Breast epithelium (tissue), 4 donors: Measurements from ENCODE around the gene YAP1. TPM values are rescaled to one million over a fixed set of nuclear protein-coding genes. Genes with fewer than 3 reads are reported as not detected.
A peak's percentile ranks its signal among the peaks of the same experiment; 100 is the strongest.

Source experiments
- DNase-seq, 2 donors: peaks; one replicate each; pipeline ENCODE4 v3.0.0-alpha.2; 2019; ENCODE audit warnings: low spot score in 2 of 2
- H3K27ac ChIP-seq, 2 donors: fragments of 200-600 bp; sonication (generic) in 1 of 2; one replicate each; pipeline ENCODE4 v1.5.1; 2016 to 2019; ENCODE audit warnings: mild to moderate bottlenecking in 1 of 2
- H3K27me3 ChIP-seq, 2 donors: fragments of 200-600 bp; sonication (generic) in 1 of 2; one replicate each; pipeline versions ENCODE4 v1.5.1 to v1.6.0; 2017 to 2019; ENCODE audit warnings: control low read depth in 1 of 2, mild to moderate bottlenecking in 1 of 2
- H3K36me3 ChIP-seq: fragments of 200-600 bp; one replicate; pipeline ENCODE4 v1.5.1; 2019
- H3K4me1 ChIP-seq, 2 donors: fragments of 200-600 bp; sonication (generic); one replicate each; pipeline ENCODE4 v1.5.1; 2016 to 2019; ENCODE audit warnings: control low read depth in 1 of 2
- H3K4me3 ChIP-seq, 3 donors: fragments of 200-600 bp; sonication (generic); 1 replicate in 2 of 3; 2 replicates in 1 of 3; pipeline ENCODE4 v1.5.1; 2016 to 2019; ENCODE audit warnings: mild to moderate bottlenecking in 3 of 3, moderate library complexity in 2 of 3
- H3K9me3 ChIP-seq, 2 donors: fragments of 200-600 bp; sonication (generic) in 1 of 2; one replicate each; pipeline ENCODE4 v1.5.1; 2016 to 2019; ENCODE audit warnings: control low read depth in 1 of 2
- POLR2A ChIP-seq: fragments of 450-650 bp; IDR thresholded peaks from one replicate; pipeline ENCODE4 v1.6.1; 2016; ENCODE audit warnings: antibody characterized with exemption, mild to moderate bottlenecking, moderate library complexity
- POLR2AphosphoS5 ChIP-seq, 3 donors: sonication (generic); formaldehyde crosslinking; IDR thresholded peaks; one replicate each; pipeline ENCODE4 v1.6.1; 2017; ENCODE audit warnings: antibody characterized with exemption in 3 of 3
- intact Hi-C: fragments of 100-400 bp; cut with DNase I; formaldehyde crosslinking; loops from one replicate; pipeline ENCODE4 v1.15.1; 2023; ENCODE audit warnings: low total_unique reads
- total RNA-seq, 3 donors: library from RNA; depleted of rRNA; stranded (reverse); fragments of >200 nt; gene quantifications; one replicate each; pipeline ENCODE4 v1.1.0, GENCODE V29; 2016
- TF ChIP-seq, protein P1 (sequence below), 3 donors: fragments of 450-650 bp; IDR thresholded peaks; one replicate each; pipeline ENCODE4 v1.5.1; 2016 to 2017; ENCODE audit warnings: antibody characterized with exemption in 3 of 3, mild to moderate bottlenecking in 3 of 3, moderate library complexity in 3 of 3

The YAP1 gene
- total RNA-seq, 3 donors from 2014 or later: 179 to 215 (median 184) TPM

DNA sequence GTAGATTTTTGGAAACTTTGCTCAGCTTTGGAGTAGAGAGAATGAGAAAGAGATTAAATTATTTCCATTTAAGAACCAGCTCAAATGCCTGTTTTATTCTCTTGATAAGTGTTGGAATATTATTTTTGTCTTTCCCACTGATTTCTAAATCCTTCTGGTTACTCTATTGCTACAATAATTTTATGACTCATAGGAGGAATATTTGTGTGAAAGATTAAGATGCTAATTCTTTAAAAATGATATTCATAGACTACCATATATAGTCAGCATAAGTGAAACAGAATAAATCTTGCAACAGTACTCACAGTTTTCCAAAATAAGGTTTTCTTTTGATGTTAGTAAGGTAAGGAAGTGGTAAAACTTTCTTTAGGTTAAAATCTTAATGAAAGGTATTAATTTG is 60.9 kb downstream of the YAP1 start:
- no peak overlapping the region for H3K4me3 ChIP-seq
- H3K27me3 ChIP-seq: no peaks in the 10 kb centered on the region
- H3K27ac ChIP-seq: peak overlapping the region; percentile 62 to 85
- no peaks in the 10 kb centered on the region for H3K9me3 ChIP-seq
- DNase-seq: no peak
- no peak for TF ChIP-seq POLR2A
- TF ChIP-seq, protein P1, sequence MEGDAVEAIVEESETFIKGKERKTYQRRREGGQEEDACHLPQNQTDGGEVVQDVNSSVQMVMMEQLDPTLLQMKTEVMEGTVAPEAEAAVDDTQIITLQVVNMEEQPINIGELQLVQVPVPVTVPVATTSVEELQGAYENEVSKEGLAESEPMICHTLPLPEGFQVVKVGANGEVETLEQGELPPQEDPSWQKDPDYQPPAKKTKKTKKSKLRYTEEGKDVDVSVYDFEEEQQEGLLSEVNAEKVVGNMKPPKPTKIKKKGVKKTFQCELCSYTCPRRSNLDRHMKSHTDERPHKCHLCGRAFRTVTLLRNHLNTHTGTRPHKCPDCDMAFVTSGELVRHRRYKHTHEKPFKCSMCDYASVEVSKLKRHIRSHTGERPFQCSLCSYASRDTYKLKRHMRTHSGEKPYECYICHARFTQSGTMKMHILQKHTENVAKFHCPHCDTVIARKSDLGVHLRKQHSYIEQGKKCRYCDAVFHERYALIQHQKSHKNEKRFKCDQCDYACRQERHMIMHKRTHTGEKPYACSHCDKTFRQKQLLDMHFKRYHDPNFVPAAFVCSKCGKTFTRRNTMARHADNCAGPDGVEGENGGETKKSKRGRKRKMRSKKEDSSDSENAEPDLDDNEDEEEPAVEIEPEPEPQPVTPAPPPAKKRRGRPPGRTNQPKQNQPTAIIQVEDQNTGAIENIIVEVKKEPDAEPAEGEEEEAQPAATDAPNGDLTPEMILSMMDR (IDR thresholded peaks at IDR 0.05): no peak
- TF ChIP-seq POLR2AphosphoS5 (IDR thresholded peaks at IDR 0.05): no peak
- H3K36me3 ChIP-seq: no peaks in the 10 kb centered on the region
- peaks cover 0 to 6% of the 10 kb centered on the region in 2 donors for H3K4me1 ChIP-seq
- intact Hi-C loops: loop anchor here (10.0 kb wide), 1 partner anchor 66 kb away; no protein-coding TSS in a partner anchor

GRCh38 chr11:102172127-102172848 is 62.0 kb downstream of the YAP1 start:
- Histone ChIP-seq H3K4me3 (no peak overlapping the region), H3K4me1 (no peaks in the 10 kb centered on the region), H3K36me3 (no peaks in the 10 kb centered on the region), H3K9me3 (no peaks in the 10 kb centered on the region), H3K27ac (peak overlapping the region; percentile 56 to 62), H3K27me3 (no peaks in the 10 kb centered on the region)
- TF ChIP-seq, protein P1 (IDR thresholded peaks at IDR 0.05): no peak
- no peak for TF ChIP-seq POLR2AphosphoS5 (IDR thresholded peaks at IDR 0.05)
- TF ChIP-seq POLR2A: no peak
- DNase-seq: no peak
- intact Hi-C loops: loop anchor here (10.0 kb wide), 1 partner anchor 67 kb away; no protein-coding TSS in a partner anchor

DNA sequence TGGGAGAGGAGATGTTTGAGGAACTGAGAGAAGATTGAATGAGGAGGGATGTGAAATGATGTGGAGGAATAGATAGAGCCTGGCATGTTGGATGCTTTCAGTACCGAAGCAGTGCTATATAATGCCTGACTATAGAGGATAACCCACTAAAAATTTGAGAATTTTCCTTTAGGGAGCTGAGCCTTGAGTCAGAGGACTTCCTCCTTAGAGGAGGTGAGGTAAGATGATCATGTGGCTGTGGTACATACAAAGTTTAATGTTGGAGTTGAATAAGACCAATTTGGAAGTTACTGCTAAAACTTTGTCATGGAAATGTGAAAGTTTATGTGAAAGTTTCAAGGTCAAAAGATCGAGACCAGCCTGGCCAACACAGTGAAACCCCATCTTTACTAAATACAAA is 66.9 kb downstream of the YAP1 start:
- TF ChIP-seq POLR2A (no peak), POLR2AphosphoS5 (IDR thresholded peaks at IDR 0.05) (no peak)
- TF ChIP-seq, protein P1 (IDR thresholded peaks at IDR 0.05): no peak
- Histone ChIP-seq H3K36me3 (no peaks in the 10 kb centered on the region), H3K9me3 (no peaks in the 10 kb centered on the region), H3K4me3 (no peak overlapping the region), H3K27ac (peak overlapping the region; percentile 87 to 90), H3K27me3 (no peaks in the 10 kb centered on the region), H3K4me1 (no peaks in the 10 kb centered on the region)
- no peak for DNase-seq
- intact Hi-C loops: loop anchor here (10.0 kb wide), 1 partner anchor 72 kb away; no protein-coding TSS in a partner anchor

- H3K4me3 ChIP-seq: peak overlapping the region in 1 of 3 donors; percentile 16
- TF ChIP-seq POLR2AphosphoS5 (IDR thresholded peaks at IDR 0.05): peak in 2 of 3 donors; percentile 55 to 73
- TF ChIP-seq, protein P1 (IDR thresholded peaks at IDR 0.05): no peak
- intact Hi-C loops: loop anchor here (10.0 kb wide), 1 partner anchor 73 kb away; no protein-coding TSS in a partner anchor
- peak overlapping the region; percentile 87 to 90 for H3K27ac ChIP-seq
- DNase-seq: peak in 1 of 2 donors; percentile 39
- H3K27me3 ChIP-seq: no peaks in the 10 kb centered on the region
- H3K9me3 ChIP-seq: no peaks in the 10 kb centered on the region
- H3K36me3 ChIP-seq: no peaks in the 10 kb centered on the region
- H3K4me1 ChIP-seq: no peaks in the 10 kb centered on the region
Observed at GRCh38 chr11:102177974-102178631, 67.9 kb downstream of the YAP1 start.

GRCh38 chr11:102179371-102179770 is 69.1 kb downstream of the YAP1 start:
- no peaks in the 10 kb centered on the region for H3K36me3 ChIP-seq
- no peaks in the 10 kb centered on the region for H3K4me1 ChIP-seq
- peak overlapping the region; percentile 87 to 90 for H3K27ac ChIP-seq
- no peak for DNase-seq
- TF ChIP-seq POLR2AphosphoS5 (IDR thresholded peaks at IDR 0.05): no peak
- H3K27me3 ChIP-seq: no peaks in the 10 kb centered on the region
- intact Hi-C loops: loop anchor here (10.0 kb wide), 1 partner anchor 75 kb away; no protein-coding TSS in a partner anchor
- no peaks in the 10 kb centered on the region for H3K9me3 ChIP-seq
- H3K4me3 ChIP-seq: no peak overlapping the region
